ENCODE data around the gene RASAL1.

GRCh38 chr12:113143959-113144358 lies 8.4 kb upstream of the RASAL1 start:
- TF ChIP-seq CTCF (IDR thresholded peaks at IDR 0.05) (no peak), EZH2 (IDR thresholded peaks at IDR 0.05) (no peak), EZH2phosphoT487 (IDR thresholded peaks at IDR 0.05) (no peak)
